ENCODE data around the gene ZNF750. TPM values are rescaled to one million over a fixed set of nuclear protein-coding genes. Genes with fewer than 3 reads are reported as not detected.

The ZNF750 gene
- polyA plus RNA-seq, 3 donors, result not detected

DNA sequence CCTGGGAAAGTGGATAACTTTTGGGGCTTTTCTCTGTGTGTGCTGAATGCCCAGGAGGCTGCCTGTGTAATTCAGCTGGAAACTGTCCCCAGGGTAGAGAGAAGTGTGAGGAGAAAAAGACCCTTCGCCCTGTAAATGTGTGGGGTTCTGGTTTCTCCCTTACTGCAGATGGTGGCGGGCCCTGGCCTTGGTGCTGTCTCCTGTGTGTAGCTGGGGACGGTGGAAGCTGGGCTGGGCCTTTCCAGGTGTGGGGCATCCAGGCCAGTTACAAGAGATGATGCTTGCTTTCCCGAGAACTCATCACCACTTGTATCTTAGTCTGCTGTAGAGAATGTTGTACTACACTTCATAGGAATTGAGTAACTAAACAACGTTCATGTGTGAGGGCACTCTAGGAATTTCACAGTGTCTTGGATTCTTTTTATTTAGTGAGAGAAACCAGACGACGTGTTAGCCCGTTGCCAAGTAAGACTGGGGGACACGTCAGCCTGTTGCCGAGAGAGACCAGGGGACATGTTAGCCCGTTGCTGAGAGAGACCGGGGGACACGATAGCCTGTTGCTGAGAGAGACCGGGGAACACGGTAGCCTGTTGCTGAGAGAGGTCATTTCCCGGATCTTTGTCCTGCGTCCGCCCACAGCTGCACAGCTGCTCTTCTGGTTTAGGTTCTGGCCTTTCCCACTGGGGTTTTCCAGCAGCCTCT, 44.9 kb downstream of the ZNF750 start:
- H4K20me1 ChIP-seq (ENCODE audit: insufficient read depth, low read length), result no peaks in the 10 kb centered on the region
- Mint-ChIP-seq H3K4me1 (no peaks in the 10 kb centered on the region), H3K4me3 (no peak overlapping the region), H3K27ac (peak overlapping the region in 1 of 7 donors; percentile 38), H3K27me3 (ENCODE audit: low read depth in 3 of 3) (no peaks in the 10 kb centered on the region), H3K36me3 (peaks cover 28 to 30% of the 10 kb centered on the region in 2 donors), H3K9me3 (no peaks in the 10 kb centered on the region)
- H3K79me2 ChIP-seq (ENCODE audit: insufficient read depth, low read length), result no peaks in the 10 kb centered on the region
- no peak overlapping the region for H3K4me3 ChIP-seq (replicated peaks in 1 of 3; ENCODE audit: low read depth in 2 of 3, low read length in 3 of 3)
- H3K27ac ChIP-seq (ENCODE audit: low read depth in 1 of 2, low read length in 2 of 2), result no peak overlapping the region
- no peak overlapping the region for H3K9ac ChIP-seq (ENCODE audit: insufficient read depth, low read length, poor library complexity, severe bottlenecking)
- no peaks in the 10 kb centered on the region for H3K4me1 ChIP-seq (ENCODE audit: control insufficient read depth in 1 of 2, insufficient read depth in 2 of 2, low read length in 2 of 2)
- WGBS (ENCODE audit: insufficient coverage), result 98% methylated on average over 15 of the region's 18 CpGs
- no peak overlapping the region for H3K4me2 ChIP-seq (replicated peaks; ENCODE audit: extremely low read depth, low read length, poor library complexity, severe bottlenecking)
- H3K9me3 ChIP-seq (replicated peaks in 1 of 2; ENCODE audit: control insufficient read depth in 1 of 2, insufficient read depth in 1 of 2, low read length in 2 of 2), result no peaks in the 10 kb centered on the region
- peaks cover 6 to 10% of the 10 kb centered on the region in 2 donors for H3K36me3 ChIP-seq (replicated peaks in 1 of 2; ENCODE audit: control insufficient read depth in 1 of 2, insufficient read depth in 2 of 2, low read length in 2 of 2)
- DNase-seq, result no peak
- no peaks in the 10 kb centered on the region for H3K27me3 ChIP-seq (ENCODE audit: control insufficient read depth in 2 of 2, insufficient read depth in 2 of 2, low read length in 2 of 2)
- TF ChIP-seq, protein P1, sequence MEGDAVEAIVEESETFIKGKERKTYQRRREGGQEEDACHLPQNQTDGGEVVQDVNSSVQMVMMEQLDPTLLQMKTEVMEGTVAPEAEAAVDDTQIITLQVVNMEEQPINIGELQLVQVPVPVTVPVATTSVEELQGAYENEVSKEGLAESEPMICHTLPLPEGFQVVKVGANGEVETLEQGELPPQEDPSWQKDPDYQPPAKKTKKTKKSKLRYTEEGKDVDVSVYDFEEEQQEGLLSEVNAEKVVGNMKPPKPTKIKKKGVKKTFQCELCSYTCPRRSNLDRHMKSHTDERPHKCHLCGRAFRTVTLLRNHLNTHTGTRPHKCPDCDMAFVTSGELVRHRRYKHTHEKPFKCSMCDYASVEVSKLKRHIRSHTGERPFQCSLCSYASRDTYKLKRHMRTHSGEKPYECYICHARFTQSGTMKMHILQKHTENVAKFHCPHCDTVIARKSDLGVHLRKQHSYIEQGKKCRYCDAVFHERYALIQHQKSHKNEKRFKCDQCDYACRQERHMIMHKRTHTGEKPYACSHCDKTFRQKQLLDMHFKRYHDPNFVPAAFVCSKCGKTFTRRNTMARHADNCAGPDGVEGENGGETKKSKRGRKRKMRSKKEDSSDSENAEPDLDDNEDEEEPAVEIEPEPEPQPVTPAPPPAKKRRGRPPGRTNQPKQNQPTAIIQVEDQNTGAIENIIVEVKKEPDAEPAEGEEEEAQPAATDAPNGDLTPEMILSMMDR (IDR thresholded peaks at IDR 0.05), result no peak
- no peak overlapping the region for H2AFZ ChIP-seq (ENCODE audit: insufficient read depth, low read depth, low read length, poor library complexity, severe bottlenecking)
- intact Hi-C loops (cut with micrococcal nuclease), result loop anchor here in 1 of 2 donors (10.0 kb wide), 1 partner anchor 140 kb away; no protein-coding TSS in a partner anchor

DNA sequence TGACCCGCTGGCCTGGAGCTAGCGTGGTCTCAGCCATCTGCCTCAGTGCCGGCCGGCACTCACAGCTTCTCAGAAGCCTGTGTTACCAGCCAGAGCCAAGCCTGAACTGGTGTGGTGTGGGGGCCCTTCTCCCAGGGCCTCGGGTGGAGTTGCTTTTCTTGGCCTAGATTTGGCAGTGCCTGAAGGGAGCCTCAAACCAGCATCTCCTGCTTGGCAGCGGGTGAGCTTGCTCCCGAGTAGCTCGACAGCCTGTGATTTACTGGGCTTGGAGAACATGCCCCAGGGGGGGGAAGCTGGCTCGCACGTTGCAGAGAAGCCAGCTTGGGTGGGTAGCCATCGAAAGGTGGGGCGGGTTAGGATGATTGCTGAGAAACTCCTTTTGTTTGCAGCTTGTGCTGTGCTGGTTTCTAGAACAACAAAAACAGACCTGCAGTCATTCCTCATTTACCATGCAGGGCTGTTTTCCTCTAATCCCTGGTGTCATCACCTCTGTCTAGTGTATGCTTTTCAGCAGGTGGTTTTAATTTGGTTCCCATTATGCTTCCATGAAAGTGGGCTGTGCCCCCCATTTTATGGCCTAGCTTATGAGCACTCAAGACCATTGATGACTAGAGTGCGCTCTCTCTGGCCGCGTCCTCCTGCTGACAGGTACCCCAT, 45.7 kb downstream of the ZNF750 start:
- Histone ChIP-seq H2AFZ (ENCODE audit: insufficient read depth, low read depth, low read length, poor library complexity, severe bottlenecking) (no peak overlapping the region), H3K27ac (ENCODE audit: low read depth in 1 of 2, low read length in 2 of 2) (no peak overlapping the region), H3K79me2 (ENCODE audit: insufficient read depth, low read length) (no peaks in the 10 kb centered on the region), H3K9me3 (replicated peaks in 1 of 2; ENCODE audit: control insufficient read depth in 1 of 2, insufficient read depth in 1 of 2, low read length in 2 of 2) (no peaks in the 10 kb centered on the region), H3K9ac (ENCODE audit: insufficient read depth, low read length, poor library complexity, severe bottlenecking) (no peak overlapping the region), H4K20me1 (ENCODE audit: insufficient read depth, low read length) (no peaks in the 10 kb centered on the region), H3K4me2 (replicated peaks; ENCODE audit: extremely low read depth, low read length, poor library complexity, severe bottlenecking) (no peak overlapping the region), H3K4me3 (replicated peaks in 1 of 3; ENCODE audit: low read depth in 2 of 3, low read length in 3 of 3) (no peak overlapping the region), H3K36me3 (replicated peaks in 1 of 2; ENCODE audit: control insufficient read depth in 1 of 2, insufficient read depth in 2 of 2, low read length in 2 of 2) (peaks cover 6 to 10% of the 10 kb centered on the region in 2 donors), H3K4me1 (ENCODE audit: control insufficient read depth in 1 of 2, insufficient read depth in 2 of 2, low read length in 2 of 2) (no peaks in the 10 kb centered on the region), H3K27me3 (ENCODE audit: control insufficient read depth in 2 of 2, insufficient read depth in 2 of 2, low read length in 2 of 2) (no peaks in the 10 kb centered on the region)
- peaks cover 0 to 3% (median 1%) of the 10 kb centered on the region in 3 donors for H3K27me3 Mint-ChIP-seq (ENCODE audit: low read depth in 3 of 3)
- no peaks in the 10 kb centered on the region for H3K9me3 Mint-ChIP-seq
- no peak overlapping the region for H3K4me3 Mint-ChIP-seq
- H3K36me3 Mint-ChIP-seq, result peaks cover 29 to 33% of the 10 kb centered on the region in 2 donors
- intact Hi-C loops (cut with micrococcal nuclease), result loop anchor here in 1 of 2 donors (10.0 kb wide), 1 partner anchor 141 kb away; no protein-coding TSS in a partner anchor
- DNase-seq, result no peak
- TF ChIP-seq, protein P1 (IDR thresholded peaks at IDR 0.05), result no peak
- H3K4me1 Mint-ChIP-seq, result no peaks in the 10 kb centered on the region
- WGBS (ENCODE audit: insufficient coverage), result 92% methylated on average over 11 of the region's 15 CpGs
- no peak overlapping the region for H3K27ac Mint-ChIP-seq
